Stimulated activated CD8-positive, alpha-beta memory T cell treated with anti-CD3 and anti-CD28 coated beads, Interleukin-12 subunit alpha, Interleukin-12 subunit beta, amount 100 ng/mL, for 4 hours (primary cell): ENCODE measurements around the gene CNTNAP3B.
"Not testable (repeated sequence)": the region's sequence is repeated elsewhere in the genome, so short reads cannot be mapped to it uniquely, and the experiment has no call there.

Experiments
- DNase-seq: peaks from one replicate; pipeline ENCODE4 v3.0.0-alpha.2; 2020; ENCODE audit warnings: low read depth

CNTNAP3B gene

GRCh38 chr9:41977965-41978600 is 151.1 kb downstream of the CNTNAP3B start:
- DNase-seq = not testable (repeated sequence)

- not testable (repeated sequence) for DNase-seq
Observed at GRCh38 chr9:41974906-41975305, 154.3 kb downstream of the CNTNAP3B start.

- not testable (repeated sequence) for DNase-seq
Observed at GRCh38 chr9:41953007-41953406, 176.2 kb downstream of the CNTNAP3B start.

GRCh38 chr9:41941738-41942137 is 187.5 kb downstream of the CNTNAP3B start:
- DNase-seq = not testable (repeated sequence)

- not testable (repeated sequence) for DNase-seq
Observed at GRCh38 chr9:41938143-41938542, 191.1 kb downstream of the CNTNAP3B start.

- not testable (repeated sequence) for DNase-seq
Observed at GRCh38 chr9:41935727-41936126, 193.5 kb downstream of the CNTNAP3B start.

- not testable (repeated sequence) for DNase-seq
Observed at GRCh38 chr9:41929172-41929571, 200.1 kb downstream of the CNTNAP3B start.

GRCh38 chr9:41917374-41917773 is 211.9 kb downstream of the CNTNAP3B start:
- DNase-seq = not testable (repeated sequence)

- DNase-seq = not testable (repeated sequence)
Observed at GRCh38 chr9:41905488-41905887, 223.7 kb downstream of the CNTNAP3B start.

- not testable (repeated sequence) for DNase-seq
Observed at GRCh38 chr9:41902762-41903161, 226.5 kb downstream of the CNTNAP3B start.

- not testable (repeated sequence) for DNase-seq
Observed at GRCh38 chr9:41898720-41899343, 230.4 kb downstream of the CNTNAP3B start.

- DNase-seq = not testable (repeated sequence)
Observed at GRCh38 chr9:41874557-41874956, 254.7 kb downstream of the CNTNAP3B start.

GRCh38 chr9:41855422-41855821 is 273.8 kb downstream of the CNTNAP3B start:
- DNase-seq = not testable (repeated sequence)

- DNase-seq = not testable (repeated sequence)
Observed at GRCh38 chr9:41851848-41852740, 277.1 kb downstream of the CNTNAP3B start.

- not testable (repeated sequence) for DNase-seq
Observed at GRCh38 chr9:41847829-41848228, 281.4 kb downstream of the CNTNAP3B start.
